ENCODE data around the gene LARP6. TPM values are rescaled to one million over a fixed set of nuclear protein-coding genes. Genes with fewer than 3 reads are reported as not detected.

The LARP6 gene
- total and polyA plus RNA-seq, 2 of the 13 experiments (the other 11 are each of a cell fraction or from before 2014, with no cell fraction given): 2.9 to 8.2 TPM

GRCh38 chr15:70892002-70892911, 38.3 kb upstream of the LARP6 start, which contains the start of the genes LRRC49 and THAP10 (continued):
- TF ChIP-seq, protein P1, sequence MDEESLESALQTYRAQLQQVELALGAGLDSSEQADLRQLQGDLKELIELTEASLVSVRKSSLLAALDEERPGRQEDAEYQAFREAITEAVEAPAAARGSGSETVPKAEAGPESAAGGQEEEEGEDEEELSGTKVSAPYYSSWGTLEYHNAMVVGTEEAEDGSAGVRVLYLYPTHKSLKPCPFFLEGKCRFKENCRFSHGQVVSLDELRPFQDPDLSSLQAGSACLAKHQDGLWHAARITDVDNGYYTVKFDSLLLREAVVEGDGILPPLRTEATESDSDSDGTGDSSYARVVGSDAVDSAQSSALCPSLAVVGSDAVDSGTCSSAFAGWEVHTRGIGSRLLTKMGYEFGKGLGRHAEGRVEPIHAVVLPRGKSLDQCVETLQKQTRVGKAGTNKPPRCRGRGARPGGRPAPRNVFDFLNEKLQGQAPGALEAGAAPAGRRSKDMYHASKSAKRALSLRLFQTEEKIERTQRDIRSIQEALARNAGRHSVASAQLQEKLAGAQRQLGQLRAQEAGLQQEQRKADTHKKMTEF (CRISPR knock-in tag; IDR thresholded peaks at IDR 0.05): peak; percentile 61
- TF ChIP-seq MXI1 (IDR thresholded peaks at IDR 0.05; ENCODE audit: borderline replicate concordance, low read depth, low read length): peak; percentile 90; the same call in 2 of the 3 replicates
- TF ChIP-seq SMARCE1 (IDR thresholded peaks at IDR 0.05; ENCODE audit: borderline replicate concordance): no peak
- TF ChIP-seq CENPX (CRISPR knock-in tag; IDR thresholded peaks at IDR 0.05): no peak
- TF ChIP-seq ZFYVE20 (CRISPR knock-in tag; IDR thresholded peaks at IDR 0.05; ENCODE audit: borderline replicate concordance, low read depth): no peak
- TF ChIP-seq, protein P2, sequence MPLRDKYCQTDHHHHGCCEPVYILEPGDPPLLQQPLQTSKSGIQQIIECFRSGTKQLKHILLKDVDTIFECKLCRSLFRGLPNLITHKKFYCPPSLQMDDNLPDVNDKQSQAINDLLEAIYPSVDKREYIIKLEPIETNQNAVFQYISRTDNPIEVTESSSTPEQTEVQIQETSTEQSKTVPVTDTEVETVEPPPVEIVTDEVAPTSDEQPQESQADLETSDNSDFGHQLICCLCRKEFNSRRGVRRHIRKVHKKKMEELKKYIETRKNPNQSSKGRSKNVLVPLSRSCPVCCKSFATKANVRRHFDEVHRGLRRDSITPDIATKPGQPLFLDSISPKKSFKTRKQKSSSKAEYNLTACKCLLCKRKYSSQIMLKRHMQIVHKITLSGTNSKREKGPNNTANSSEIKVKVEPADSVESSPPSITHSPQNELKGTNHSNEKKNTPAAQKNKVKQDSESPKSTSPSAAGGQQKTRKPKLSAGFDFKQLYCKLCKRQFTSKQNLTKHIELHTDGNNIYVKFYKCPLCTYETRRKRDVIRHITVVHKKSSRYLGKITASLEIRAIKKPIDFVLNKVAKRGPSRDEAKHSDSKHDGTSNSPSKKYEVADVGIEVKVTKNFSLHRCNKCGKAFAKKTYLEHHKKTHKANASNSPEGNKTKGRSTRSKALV (CRISPR knock-in tag; IDR thresholded peaks at IDR 0.05): no peak
- TF ChIP-seq, protein P3, sequence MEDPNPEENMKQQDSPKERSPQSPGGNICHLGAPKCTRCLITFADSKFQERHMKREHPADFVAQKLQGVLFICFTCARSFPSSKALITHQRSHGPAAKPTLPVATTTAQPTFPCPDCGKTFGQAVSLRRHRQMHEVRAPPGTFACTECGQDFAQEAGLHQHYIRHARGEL (CRISPR knock-in tag; IDR thresholded peaks at IDR 0.05): no peak
- TF ChIP-seq AGO1 (IDR thresholded peaks at IDR 0.05; ENCODE audit: low read depth, low read length, poor library complexity, severe bottlenecking): no peak
- peak; percentile 6; the same call in 1 of the 2 replicates for TF ChIP-seq ARID5B (CRISPR knock-in tag; IDR thresholded peaks at IDR 0.05)
- no peak for TF ChIP-seq TBL1XR1 (IDR thresholded peaks at IDR 0.05; ENCODE audit: borderline replicate concordance, low read length, partially characterized antibody)
- peak; percentile 90 for TF ChIP-seq KAT8 (CRISPR knock-in tag; IDR thresholded peaks at IDR 0.05)
- TF ChIP-seq PTBP1 (IDR thresholded peaks at IDR 0.05; ENCODE audit: low read depth, low read length, poor library complexity, severe bottlenecking): no peak
